ENCODE measurements around the gene ACTBL2. TPM values are rescaled to one million over a fixed set of nuclear protein-coding genes. Genes with fewer than 3 reads are reported as not detected.
"Not testable (repeated sequence)": the region's sequence is repeated elsewhere in the genome, so short reads cannot be mapped to it uniquely, and the experiment has no call there.

ACTBL2 gene
- total RNA-seq, 2 experiments from 2014 or later: not detected

DNA sequence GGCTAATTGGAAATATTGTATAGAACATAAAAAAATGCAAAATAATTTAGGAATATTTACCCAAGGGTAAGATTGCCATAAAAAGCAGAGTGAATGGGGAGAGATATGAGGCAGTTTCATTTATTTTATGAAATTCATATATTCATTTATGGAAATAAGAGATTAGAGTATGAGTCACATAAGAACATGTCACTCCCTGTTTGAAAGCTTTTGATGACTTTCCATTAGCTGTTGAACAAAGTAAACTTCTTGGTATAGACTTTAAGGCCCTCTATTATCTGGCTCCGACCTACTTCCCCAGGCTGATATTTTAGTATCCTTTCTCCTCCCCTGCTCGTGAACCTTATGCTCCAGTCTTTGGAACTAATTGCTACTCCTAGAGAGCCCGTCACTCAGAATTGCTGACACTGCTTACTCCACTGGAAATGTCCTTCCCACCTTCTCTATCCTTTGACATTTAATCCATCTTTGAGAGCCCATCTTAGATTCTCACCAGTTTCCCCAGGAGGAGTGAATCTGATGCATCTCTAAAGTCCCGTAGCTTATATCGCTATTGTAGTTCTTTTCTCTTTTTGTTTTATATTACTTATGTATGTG lies 8.9 kb upstream of the ACTBL2 start:
- intact Hi-C loops (cut with micrococcal nuclease): loop anchor here (10.0 kb wide), 1 partner anchor 587 kb away; the partner anchor contains the start of gene SETD9
- H3K36me3 Mint-ChIP-seq (ENCODE audit: low read depth): no peaks in the 10 kb centered on the region
- H3K9me3 Mint-ChIP-seq: no peaks in the 10 kb centered on the region
- DNase-seq: no peak
- CTCF ChIA-PET: interaction anchor here (1.0 kb wide), 1 partner anchor 10 kb away, joined by 3 read pairs; no protein-coding TSS in a partner anchor
- H3K27ac Mint-ChIP-seq: no peak overlapping the region
- peaks cover 24% of the 10 kb centered on the region for H3K4me1 Mint-ChIP-seq (ENCODE audit: low read depth)
- H3K4me3 Mint-ChIP-seq: no peak overlapping the region
- H3K27me3 Mint-ChIP-seq (ENCODE audit: low read depth): no peaks in the 10 kb centered on the region

DNA sequence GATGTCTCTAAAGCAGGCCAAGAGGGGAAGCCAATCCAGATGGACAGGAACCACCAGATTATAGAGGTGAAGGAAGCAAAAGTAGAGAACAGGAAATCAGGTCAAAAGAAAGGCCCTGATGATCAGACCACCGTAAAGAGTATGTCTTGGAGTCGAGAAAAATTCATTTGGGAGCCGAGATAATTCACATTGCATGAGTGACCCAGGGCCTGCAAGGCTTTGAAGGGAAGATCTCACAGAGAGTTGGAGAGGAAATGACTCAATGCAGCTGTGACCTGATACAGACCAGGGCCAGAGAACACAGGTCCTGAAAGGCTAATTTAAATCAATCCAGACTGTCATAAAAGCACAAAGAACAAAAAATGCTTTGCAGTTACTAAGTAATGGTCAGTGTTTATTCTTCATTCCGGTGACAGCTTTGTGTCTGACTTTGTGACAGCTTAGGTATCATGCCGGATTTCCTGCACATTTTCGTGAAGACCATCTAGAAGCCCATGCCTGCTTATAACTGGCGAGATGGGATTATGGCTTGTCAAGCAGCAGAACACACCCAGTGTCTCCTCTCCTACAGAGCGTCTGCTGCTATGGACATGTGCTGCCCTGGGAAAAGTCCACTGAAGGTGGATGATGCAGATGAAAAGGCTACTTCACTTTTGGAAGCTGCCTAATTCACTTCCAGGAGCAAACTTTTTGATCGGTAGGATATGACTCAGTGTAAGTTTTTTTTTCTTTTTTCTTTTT lies 5.8 kb upstream of the ACTBL2 start:
- H3K27me3 Mint-ChIP-seq (ENCODE audit: low read depth): no peaks in the 10 kb centered on the region

DNA sequence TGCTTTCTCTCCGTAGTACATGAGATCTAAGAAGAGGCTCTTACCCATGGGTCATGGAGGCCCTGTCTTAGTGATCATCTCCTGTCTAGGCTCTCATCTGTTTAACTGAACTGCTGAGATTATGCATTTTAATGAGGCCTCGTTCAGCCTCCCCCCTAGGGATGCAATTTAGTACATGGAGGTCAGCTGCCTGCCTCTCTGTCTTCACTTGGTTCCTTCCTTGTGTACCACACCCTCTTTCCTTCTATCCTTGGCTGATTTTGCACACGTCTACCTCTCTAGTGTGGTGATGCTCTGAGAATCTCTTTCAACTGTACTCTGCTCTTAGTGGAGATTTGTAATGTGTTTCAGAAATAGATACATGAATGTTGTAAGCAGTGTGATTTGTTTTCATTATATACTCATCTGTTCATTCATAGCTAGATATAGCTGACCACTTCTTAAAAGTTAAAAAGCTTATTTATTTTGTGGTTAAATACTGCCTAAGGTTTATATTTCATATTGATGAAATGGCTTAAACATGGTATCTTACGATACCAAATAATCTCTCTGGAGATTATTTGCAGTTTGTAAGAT lies 3.5 kb upstream of the ACTBL2 start:
- Mint-ChIP-seq H3K4me1 (ENCODE audit: low read depth) (no peaks in the 10 kb centered on the region), H3K9me3 (no peaks in the 10 kb centered on the region), H3K27me3 (ENCODE audit: low read depth) (no peaks in the 10 kb centered on the region), H3K36me3 (ENCODE audit: low read depth) (no peaks in the 10 kb centered on the region), H3K4me3 (no peak overlapping the region), H3K27ac (no peak overlapping the region)
- intact Hi-C loops (cut with micrococcal nuclease): no loop called here
- no peak for DNase-seq
- CTCF ChIA-PET: no interaction called here

More for the DNA sequence above, 5.8 kb upstream of the ACTBL2 start:
- no peak overlapping the region for H3K27ac Mint-ChIP-seq
- H3K36me3 Mint-ChIP-seq (ENCODE audit: low read depth): no peaks in the 10 kb centered on the region
- DNase-seq: no peak
- intact Hi-C loops (cut with micrococcal nuclease): no loop called here
- H3K4me3 Mint-ChIP-seq: no peak overlapping the region
- peaks cover 4% of the 10 kb centered on the region for H3K4me1 Mint-ChIP-seq (ENCODE audit: low read depth)
- no peaks in the 10 kb centered on the region for H3K9me3 Mint-ChIP-seq
- CTCF ChIA-PET: interaction anchor here (1.4 kb wide), 1 partner anchor 11 kb away, joined by 3 read pairs; no protein-coding TSS in a partner anchor

DNA sequence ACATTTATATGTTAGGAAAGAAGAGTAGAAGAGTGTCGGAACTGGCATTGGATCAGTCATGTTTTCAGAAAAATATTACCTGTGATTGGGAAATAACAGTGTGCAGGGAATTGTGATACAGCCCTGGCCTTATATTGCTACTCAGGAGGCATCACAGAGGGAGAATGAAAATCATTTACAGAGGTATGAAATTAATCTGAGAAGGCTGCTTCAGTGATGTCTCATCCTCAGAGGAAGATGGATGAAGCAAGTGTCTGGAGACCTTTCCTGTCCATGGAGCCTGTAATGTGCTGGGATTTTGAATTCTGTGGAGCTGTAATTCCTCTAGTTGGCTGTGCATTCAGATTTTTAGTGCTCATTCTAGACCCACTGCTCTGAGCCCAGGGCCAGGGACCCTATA lies 3.8 kb downstream of the ACTBL2 start:
- Mint-ChIP-seq H3K36me3 (ENCODE audit: low read depth) (no peaks in the 10 kb centered on the region), H3K27ac (no peak overlapping the region), H3K4me1 (ENCODE audit: low read depth) (no peaks in the 10 kb centered on the region), H3K9me3 (no peaks in the 10 kb centered on the region), H3K4me3 (no peak overlapping the region), H3K27me3 (ENCODE audit: low read depth) (no peaks in the 10 kb centered on the region)
- CTCF ChIA-PET: no interaction called here
- DNase-seq: no peak
- intact Hi-C loops (cut with micrococcal nuclease): no loop called here

DNA sequence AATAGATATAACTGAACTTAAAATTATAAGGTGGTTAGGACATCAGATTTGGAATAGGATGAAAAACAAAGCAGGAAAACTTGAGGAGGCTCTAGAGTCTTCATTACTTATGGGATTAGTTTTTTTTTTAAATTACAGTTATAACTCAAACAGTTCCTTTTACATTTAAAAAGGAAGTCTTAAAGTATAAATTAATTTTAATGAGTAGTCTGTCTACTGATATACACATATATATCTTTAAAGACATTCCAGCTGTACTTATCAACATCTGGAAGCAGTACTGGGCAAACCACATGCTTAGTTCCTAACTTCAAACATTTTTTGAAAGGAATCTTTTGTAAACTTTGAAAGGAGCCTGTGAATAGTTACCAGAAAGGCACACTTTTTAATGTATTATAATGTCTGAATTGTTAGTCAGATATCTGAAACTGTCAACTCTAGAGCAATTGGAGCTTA lies 6.0 kb downstream of the ACTBL2 start:
- CTCF ChIA-PET: no interaction called here
- H3K9me3 Mint-ChIP-seq: no peaks in the 10 kb centered on the region
- intact Hi-C loops (cut with micrococcal nuclease): no loop called here

DNA sequence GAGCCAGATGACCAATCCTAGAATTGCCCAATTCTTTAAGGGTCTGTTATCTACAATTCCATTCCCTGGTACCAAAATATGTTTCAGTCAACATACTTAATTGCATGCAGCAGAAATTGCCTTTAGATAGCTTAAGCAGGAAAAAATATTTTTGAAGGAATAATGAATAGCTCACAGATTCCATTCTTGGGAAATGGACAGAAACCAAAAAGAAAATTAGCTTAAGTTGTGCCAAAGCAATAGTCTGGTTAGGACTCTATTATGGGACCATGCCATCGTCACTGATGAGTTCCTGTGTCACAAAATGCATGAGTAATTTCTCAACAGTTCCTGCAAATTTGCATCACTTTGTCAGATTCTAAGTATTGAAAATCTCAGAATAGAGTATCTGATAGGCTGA lies 12.3 kb downstream of the ACTBL2 start:
- no peaks in the 10 kb centered on the region for H3K36me3 Mint-ChIP-seq (ENCODE audit: low read depth)
- H3K4me3 Mint-ChIP-seq: no peak overlapping the region
- H3K9me3 Mint-ChIP-seq: no peaks in the 10 kb centered on the region
- H3K27me3 Mint-ChIP-seq (ENCODE audit: low read depth): no peaks in the 10 kb centered on the region
- intact Hi-C loops (cut with micrococcal nuclease): no loop called here
- no peak overlapping the region for H3K27ac Mint-ChIP-seq
- no peaks in the 10 kb centered on the region for H3K4me1 Mint-ChIP-seq (ENCODE audit: low read depth)
- no peak for DNase-seq
- CTCF ChIA-PET: interaction anchor here (0.6 kb wide), 1 partner anchor 597 kb away, joined by 4 read pairs; no protein-coding TSS in a partner anchor

More for the DNA sequence above, 6.0 kb downstream of the ACTBL2 start:
- no peak overlapping the region for H3K4me3 Mint-ChIP-seq
- no peak overlapping the region for H3K27ac Mint-ChIP-seq
- H3K27me3 Mint-ChIP-seq (ENCODE audit: low read depth): no peaks in the 10 kb centered on the region
- no peaks in the 10 kb centered on the region for H3K36me3 Mint-ChIP-seq (ENCODE audit: low read depth)
- no peak for DNase-seq
- H3K4me1 Mint-ChIP-seq (ENCODE audit: low read depth): no peaks in the 10 kb centered on the region

DNA sequence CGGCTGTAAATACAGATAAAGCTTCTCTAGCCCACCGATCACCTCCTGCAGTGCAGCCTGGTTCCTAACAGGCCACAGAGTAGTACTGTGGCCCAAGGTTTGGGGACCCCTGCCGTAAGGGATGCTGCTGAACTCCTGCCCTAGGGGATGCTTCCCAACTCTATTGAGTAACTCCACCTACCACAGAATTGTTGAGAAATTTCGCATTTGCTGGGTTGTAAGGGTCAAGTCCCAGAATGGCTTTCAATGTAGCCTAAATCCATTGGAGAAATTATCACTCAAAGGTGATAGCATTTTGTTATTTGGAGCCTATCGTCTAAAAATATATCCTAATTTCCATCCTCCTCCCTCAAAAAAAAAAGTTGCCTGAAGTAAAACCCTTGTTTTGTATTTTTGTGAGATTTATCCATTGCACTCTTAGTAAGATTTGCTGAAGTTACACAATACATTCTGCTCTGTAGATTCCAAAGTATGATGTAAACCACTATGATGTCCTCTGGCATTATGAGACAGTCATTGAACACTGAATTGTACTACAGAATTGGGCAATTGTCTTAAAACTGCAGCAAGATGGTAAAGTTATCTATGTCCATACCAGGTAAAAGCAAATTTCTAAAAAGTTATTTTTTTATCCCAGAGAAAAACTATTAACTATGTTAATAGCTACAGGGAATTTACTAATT lies 14.0 kb downstream of the ACTBL2 start:
- H3K27ac Mint-ChIP-seq: no peak overlapping the region
- DNase-seq: no peak
- intact Hi-C loops (cut with micrococcal nuclease): no loop called here
- H3K4me3 Mint-ChIP-seq: no peak overlapping the region
- H3K36me3 Mint-ChIP-seq (ENCODE audit: low read depth): no peaks in the 10 kb centered on the region
- H3K27me3 Mint-ChIP-seq (ENCODE audit: low read depth): no peaks in the 10 kb centered on the region
- CTCF ChIA-PET: no interaction called here
- H3K4me1 Mint-ChIP-seq (ENCODE audit: low read depth): no peaks in the 10 kb centered on the region
- H3K9me3 Mint-ChIP-seq: no peaks in the 10 kb centered on the region

DNA sequence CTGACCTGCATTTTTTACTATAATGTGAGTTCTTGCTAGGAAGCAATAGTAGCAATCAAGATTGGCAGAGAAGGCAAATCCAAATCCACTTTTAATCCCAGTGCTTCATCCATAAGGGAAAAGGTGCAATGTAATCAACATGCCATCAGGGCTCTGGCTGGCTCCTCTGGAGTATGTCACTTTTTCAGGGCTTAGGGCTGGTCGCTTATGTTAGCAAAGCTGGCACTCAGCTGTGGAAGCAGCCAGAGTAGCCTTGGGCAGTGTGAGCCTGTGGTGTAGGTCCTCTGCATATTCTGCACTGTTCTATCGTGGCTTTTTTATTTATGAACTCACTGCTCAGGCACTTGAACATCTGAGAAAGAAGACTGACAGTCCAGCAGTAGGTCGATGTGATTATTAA lies 16.1 kb downstream of the ACTBL2 start:
- no peak for DNase-seq
- no peaks in the 10 kb centered on the region for H3K9me3 Mint-ChIP-seq
- intact Hi-C loops (cut with micrococcal nuclease): no loop called here
- H3K4me1 Mint-ChIP-seq (ENCODE audit: low read depth): no peaks in the 10 kb centered on the region
- no peak overlapping the region for H3K27ac Mint-ChIP-seq
- H3K27me3 Mint-ChIP-seq (ENCODE audit: low read depth): no peaks in the 10 kb centered on the region
- CTCF ChIA-PET: no interaction called here
- no peaks in the 10 kb centered on the region for H3K36me3 Mint-ChIP-seq (ENCODE audit: low read depth)
- no peak overlapping the region for H3K4me3 Mint-ChIP-seq

DNA sequence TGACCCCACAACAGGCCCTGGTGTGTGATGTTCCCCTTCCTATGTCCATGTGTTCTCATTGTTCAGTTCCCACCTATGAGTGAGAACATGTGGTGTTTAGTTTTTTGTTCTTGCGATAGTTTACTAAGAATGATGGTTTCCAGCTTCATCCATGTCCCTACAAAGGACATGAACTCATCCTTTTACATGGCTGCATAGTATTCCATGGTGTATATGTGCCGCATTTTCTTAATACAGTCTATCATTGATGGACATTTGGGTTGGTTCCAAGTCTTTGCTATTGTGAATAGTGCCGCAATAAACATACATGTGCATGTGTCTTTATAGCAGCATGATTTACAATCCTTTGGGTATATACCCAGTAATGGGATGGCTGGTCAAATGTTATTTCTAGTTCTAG lies 22.6 kb downstream of the ACTBL2 start:
- CTCF ChIA-PET; H3K9me3 Mint-ChIP-seq; H3K4me3 Mint-ChIP-seq; DNase-seq; H3K27ac Mint-ChIP-seq; H3K27me3 Mint-ChIP-seq (ENCODE audit: low read depth); H3K36me3 Mint-ChIP-seq (ENCODE audit: low read depth); intact Hi-C loops (cut with micrococcal nuclease); H3K4me1 Mint-ChIP-seq (ENCODE audit: low read depth): not testable (repeated sequence)

DNA sequence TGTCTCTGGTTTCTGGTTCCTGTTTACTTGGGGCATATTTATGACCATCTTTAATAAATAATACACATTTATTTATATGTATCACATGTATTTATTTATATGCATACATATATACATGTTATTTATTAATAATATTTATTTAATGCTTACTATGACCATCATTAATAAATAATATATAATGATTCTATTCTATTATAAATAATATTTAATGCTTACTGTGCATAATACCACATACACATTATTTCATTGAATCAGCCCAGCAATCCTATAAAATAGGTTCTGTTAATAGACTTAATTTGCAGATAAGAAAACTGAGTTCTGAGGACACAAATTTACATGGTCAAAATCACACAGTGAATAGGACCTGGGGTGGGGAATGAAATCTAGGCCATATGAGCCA lies 24.2 kb downstream of the ACTBL2 start:
- DNase-seq: no peak
- intact Hi-C loops (cut with micrococcal nuclease): no loop called here
- no peak overlapping the region for H3K4me3 Mint-ChIP-seq
- no peaks in the 10 kb centered on the region for H3K36me3 Mint-ChIP-seq (ENCODE audit: low read depth)
- no peaks in the 10 kb centered on the region for H3K9me3 Mint-ChIP-seq
- no peaks in the 10 kb centered on the region for H3K4me1 Mint-ChIP-seq (ENCODE audit: low read depth)
- no peaks in the 10 kb centered on the region for H3K27me3 Mint-ChIP-seq (ENCODE audit: low read depth)
- no peak overlapping the region for H3K27ac Mint-ChIP-seq
- CTCF ChIA-PET: no interaction called here

DNA sequence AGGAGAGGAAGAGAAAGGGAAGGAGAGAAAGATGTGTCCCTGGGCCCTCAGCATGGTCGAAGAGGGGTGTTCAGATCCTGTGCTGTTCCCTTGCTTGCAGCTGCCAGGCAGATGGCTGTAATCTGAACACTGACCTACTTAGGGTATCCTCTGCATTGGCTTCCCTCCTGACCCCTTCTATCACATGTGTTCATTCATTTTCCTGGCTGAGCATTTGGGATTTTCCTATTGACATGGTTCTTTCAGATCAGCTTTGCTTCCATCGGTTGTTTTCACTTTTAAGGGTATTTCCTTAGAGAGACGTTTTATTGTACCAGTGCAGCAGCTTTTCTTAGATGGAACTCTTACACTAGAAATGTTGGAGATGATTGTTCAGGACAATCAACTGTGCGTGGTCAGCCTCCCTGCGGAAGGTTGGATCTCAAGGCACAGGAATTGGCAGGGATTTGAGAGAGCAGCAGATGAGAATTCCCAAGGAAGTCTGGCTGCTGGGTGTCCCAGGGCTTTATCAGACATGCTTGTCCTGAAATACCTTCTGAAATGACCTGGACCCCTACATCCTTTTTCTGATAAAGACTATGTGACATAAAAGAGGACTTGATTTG lies 26.0 kb downstream of the ACTBL2 start:
- no peaks in the 10 kb centered on the region for H3K9me3 Mint-ChIP-seq
- no peak overlapping the region for H3K4me3 Mint-ChIP-seq
- DNase-seq: no peak
- CTCF ChIA-PET: no interaction called here
- H3K27ac Mint-ChIP-seq: no peak overlapping the region
- H3K4me1 Mint-ChIP-seq (ENCODE audit: low read depth): peaks cover 3% of the 10 kb centered on the region
- no peaks in the 10 kb centered on the region for H3K36me3 Mint-ChIP-seq (ENCODE audit: low read depth)
- H3K27me3 Mint-ChIP-seq (ENCODE audit: low read depth): no peaks in the 10 kb centered on the region
- intact Hi-C loops (cut with micrococcal nuclease): no loop called here
